ENCODE results near the gene R3HCC1L. TPM values are rescaled to one million over a fixed set of nuclear protein-coding genes. Genes with fewer than 3 reads are reported as not detected.
A peak's percentile ranks its signal among the peaks of the same experiment; 100 is the strongest.

Gene R3HCC1L
- total RNA-seq, 1 experiment from 2014 or later = 10.7 TPM

DNA sequence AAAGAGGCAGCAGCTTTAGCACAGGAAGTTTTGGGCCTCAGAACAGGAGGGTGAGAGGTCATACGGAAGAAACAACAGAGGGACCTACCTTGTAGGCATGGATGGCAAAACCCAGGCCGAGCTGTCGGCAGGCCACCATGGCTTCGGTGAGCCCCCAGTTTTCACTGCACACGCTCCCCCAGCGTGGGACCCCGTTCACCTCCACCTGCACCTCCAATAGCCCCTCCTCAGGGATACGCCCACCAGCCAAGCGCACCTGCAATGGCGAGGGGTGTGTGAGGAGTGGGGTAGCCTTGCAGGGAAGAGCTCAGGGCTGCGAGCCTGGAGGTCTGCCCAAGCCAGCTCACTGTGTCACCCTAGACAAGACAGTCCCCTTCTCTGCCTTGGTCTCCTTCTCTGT, 122.2 kb downstream of the R3HCC1L start:
- CTCF ChIA-PET = interaction anchor here (0.6 kb wide), 1 partner anchor 1637 kb away, joined by 3 read pairs; no protein-coding TSS in a partner anchor

DNA sequence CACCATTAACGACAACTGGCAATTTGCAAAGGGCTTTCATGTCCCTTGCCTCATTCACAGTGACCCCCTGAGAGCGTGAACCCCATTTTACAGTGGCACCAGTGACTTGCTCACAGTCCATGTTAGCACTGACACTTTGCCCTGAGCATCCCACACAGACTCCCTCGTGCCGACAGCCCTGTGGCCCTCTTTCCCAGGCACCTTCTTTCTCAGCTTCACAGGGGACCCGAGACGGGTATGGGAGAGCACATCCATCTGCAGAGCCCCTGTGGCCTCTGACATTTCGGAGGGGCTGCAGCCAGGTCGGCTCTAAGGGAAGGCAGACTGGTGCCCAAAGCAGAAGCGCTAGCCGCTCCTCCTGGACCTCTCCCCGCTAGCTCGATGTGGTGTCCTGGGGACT, 122.7 kb downstream of the R3HCC1L start:
- no peaks in the 10 kb centered on the region for H3K27me3 Mint-ChIP-seq (ENCODE audit: insufficient read depth, unreplicated experiment)
- H3K36me3 Mint-ChIP-seq (ENCODE audit: insufficient read depth, unreplicated experiment) = peaks cover 12% of the 10 kb centered on the region
- TF ChIP-seq, protein P1, sequence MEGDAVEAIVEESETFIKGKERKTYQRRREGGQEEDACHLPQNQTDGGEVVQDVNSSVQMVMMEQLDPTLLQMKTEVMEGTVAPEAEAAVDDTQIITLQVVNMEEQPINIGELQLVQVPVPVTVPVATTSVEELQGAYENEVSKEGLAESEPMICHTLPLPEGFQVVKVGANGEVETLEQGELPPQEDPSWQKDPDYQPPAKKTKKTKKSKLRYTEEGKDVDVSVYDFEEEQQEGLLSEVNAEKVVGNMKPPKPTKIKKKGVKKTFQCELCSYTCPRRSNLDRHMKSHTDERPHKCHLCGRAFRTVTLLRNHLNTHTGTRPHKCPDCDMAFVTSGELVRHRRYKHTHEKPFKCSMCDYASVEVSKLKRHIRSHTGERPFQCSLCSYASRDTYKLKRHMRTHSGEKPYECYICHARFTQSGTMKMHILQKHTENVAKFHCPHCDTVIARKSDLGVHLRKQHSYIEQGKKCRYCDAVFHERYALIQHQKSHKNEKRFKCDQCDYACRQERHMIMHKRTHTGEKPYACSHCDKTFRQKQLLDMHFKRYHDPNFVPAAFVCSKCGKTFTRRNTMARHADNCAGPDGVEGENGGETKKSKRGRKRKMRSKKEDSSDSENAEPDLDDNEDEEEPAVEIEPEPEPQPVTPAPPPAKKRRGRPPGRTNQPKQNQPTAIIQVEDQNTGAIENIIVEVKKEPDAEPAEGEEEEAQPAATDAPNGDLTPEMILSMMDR (IDR thresholded peaks at IDR 0.05; ENCODE audit: unreplicated experiment) = no peak
- no peak overlapping the region for H3K4me3 Mint-ChIP-seq (ENCODE audit: unreplicated experiment)
- H3K9me3 Mint-ChIP-seq (ENCODE audit: unreplicated experiment) = no peaks in the 10 kb centered on the region
- no peaks in the 10 kb centered on the region for H3K4me1 Mint-ChIP-seq (ENCODE audit: insufficient read depth, unreplicated experiment)
- no peak overlapping the region for H3K27ac Mint-ChIP-seq (ENCODE audit: low read depth, unreplicated experiment)
- no peak for DNase-seq (ENCODE audit: unreplicated experiment)
- ChIA-PET POLR2A (interaction anchor here (1.7 kb wide), 1 partner anchor 11 kb away, joined by 3 read pairs; no protein-coding TSS in a partner anchor), CTCF (no interaction called here)
- no TSS peak for BruUV-seq (replicated peaks)
- intact Hi-C loops (cut with micrococcal nuclease) = no loop called here

More for the DNA sequence above, 122.2 kb downstream of the R3HCC1L start:
- TF ChIP-seq, protein P1 (IDR thresholded peaks at IDR 0.05; ENCODE audit: unreplicated experiment) = no peak
- Mint-ChIP-seq H3K4me3 (ENCODE audit: unreplicated experiment) (no peak overlapping the region), H3K4me1 (ENCODE audit: insufficient read depth, unreplicated experiment) (no peaks in the 10 kb centered on the region), H3K27ac (ENCODE audit: low read depth, unreplicated experiment) (no peak overlapping the region), H3K36me3 (ENCODE audit: insufficient read depth, unreplicated experiment) (peaks cover 15% of the 10 kb centered on the region), H3K9me3 (ENCODE audit: unreplicated experiment) (no peaks in the 10 kb centered on the region), H3K27me3 (ENCODE audit: insufficient read depth, unreplicated experiment) (no peaks in the 10 kb centered on the region)
- POLR2A ChIA-PET = interaction anchor here (1.7 kb wide), 1 partner anchor 10 kb away, joined by 3 read pairs; no protein-coding TSS in a partner anchor
- DNase-seq (ENCODE audit: unreplicated experiment) = no peak
- intact Hi-C loops (cut with micrococcal nuclease) = no loop called here
- BruUV-seq (replicated peaks) = no TSS peak

DNA sequence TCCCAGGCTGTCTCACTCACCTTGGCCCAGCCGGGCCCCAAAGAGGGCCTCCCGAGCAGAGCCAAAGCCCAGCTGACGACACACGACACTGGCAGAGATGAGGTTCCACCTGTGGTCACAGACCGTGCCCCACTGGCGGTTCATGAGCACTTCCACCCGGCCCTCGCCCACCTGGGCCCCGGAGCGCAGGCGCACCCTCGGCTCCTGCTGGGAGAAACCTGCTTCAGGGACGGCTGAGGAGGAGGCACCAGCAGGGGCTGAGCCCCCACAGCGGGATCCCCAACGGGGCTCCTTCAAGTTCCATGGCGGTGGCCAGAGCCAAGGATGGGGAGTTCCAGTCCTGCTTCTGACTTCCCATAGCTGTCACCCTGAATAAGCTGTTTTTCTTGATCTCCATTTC, 123.5 kb downstream of the R3HCC1L start:
- no peak overlapping the region for H3K27ac Mint-ChIP-seq (ENCODE audit: low read depth, unreplicated experiment)
- no peak for DNase-seq (ENCODE audit: unreplicated experiment)
- H3K4me3 Mint-ChIP-seq (ENCODE audit: unreplicated experiment) = no peak overlapping the region
- intact Hi-C loops (cut with micrococcal nuclease) = no loop called here
- H3K27me3 Mint-ChIP-seq (ENCODE audit: insufficient read depth, unreplicated experiment) = no peaks in the 10 kb centered on the region
- TF ChIP-seq, protein P1 (IDR thresholded peaks at IDR 0.05; ENCODE audit: unreplicated experiment) = no peak
- peaks cover 12% of the 10 kb centered on the region for H3K36me3 Mint-ChIP-seq (ENCODE audit: insufficient read depth, unreplicated experiment)
- no peaks in the 10 kb centered on the region for H3K9me3 Mint-ChIP-seq (ENCODE audit: unreplicated experiment)
- BruUV-seq (replicated peaks) = no TSS peak
- POLR2A ChIA-PET = no interaction called here
- CTCF ChIA-PET = no interaction called here
- no peaks in the 10 kb centered on the region for H3K4me1 Mint-ChIP-seq (ENCODE audit: insufficient read depth, unreplicated experiment)

DNA sequence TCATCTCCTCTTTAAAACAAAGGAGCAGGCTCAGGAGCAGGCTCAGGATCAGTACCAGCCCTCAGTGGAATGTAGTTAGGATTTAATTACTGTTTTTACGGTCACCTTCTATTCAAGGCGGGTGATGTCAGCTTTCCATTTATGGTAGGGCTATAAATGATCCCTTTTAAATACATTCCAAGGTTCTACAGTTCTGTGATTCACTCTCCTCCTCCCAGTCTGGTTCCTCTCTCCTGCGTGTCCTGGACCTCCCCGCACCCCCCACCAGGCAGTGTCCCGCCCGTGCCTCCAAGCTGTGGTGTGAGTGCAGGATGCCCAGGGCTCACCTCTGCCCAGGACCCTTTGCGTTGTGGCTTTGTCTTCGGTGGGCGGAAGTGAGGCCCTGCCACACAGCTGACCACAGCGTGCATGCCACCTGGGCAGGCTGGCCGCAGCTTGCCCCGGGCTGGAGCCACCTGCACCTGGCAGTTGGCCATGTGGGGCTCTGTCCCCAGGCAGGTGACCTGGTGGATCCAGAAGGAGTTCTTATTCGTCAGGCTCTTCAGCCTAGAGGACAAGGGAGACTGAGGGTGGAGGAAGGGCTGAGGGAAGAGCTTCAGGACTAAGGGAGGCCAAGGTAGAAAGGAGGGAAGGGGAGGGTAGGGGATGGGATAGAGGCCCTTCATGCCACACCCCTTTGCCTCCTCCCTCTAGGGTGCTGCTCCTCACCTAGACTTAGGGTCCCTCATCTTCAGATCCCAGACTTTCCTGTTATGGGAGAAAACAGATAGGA, 124.4 kb downstream of the R3HCC1L start:
- Mint-ChIP-seq H3K4me3 (ENCODE audit: unreplicated experiment) (no peak overlapping the region), H3K27me3 (ENCODE audit: insufficient read depth, unreplicated experiment) (no peaks in the 10 kb centered on the region), H3K4me1 (ENCODE audit: insufficient read depth, unreplicated experiment) (peaks cover under 1% of the 10 kb centered on the region), H3K36me3 (ENCODE audit: insufficient read depth, unreplicated experiment) (peaks cover 12% of the 10 kb centered on the region), H3K27ac (ENCODE audit: low read depth, unreplicated experiment) (peak overlapping the region; percentile 35), H3K9me3 (ENCODE audit: unreplicated experiment) (no peaks in the 10 kb centered on the region)
- CTCF ChIA-PET = no interaction called here
- TF ChIP-seq, protein P1 (IDR thresholded peaks at IDR 0.05; ENCODE audit: unreplicated experiment) = no peak
- no TSS peak for BruUV-seq (replicated peaks)
- no peak for DNase-seq (ENCODE audit: unreplicated experiment)
- intact Hi-C loops (cut with micrococcal nuclease) = no loop called here
- POLR2A ChIA-PET = no interaction called here

All from MCF 10A (cell line).